ENCODE measurements around the gene DES. TPM values are rescaled to one million over a fixed set of nuclear protein-coding genes. Genes with fewer than 3 reads are reported as not detected.

DES gene
- polyA plus RNA-seq, 1 donor, result 5,382 TPM

DNA sequence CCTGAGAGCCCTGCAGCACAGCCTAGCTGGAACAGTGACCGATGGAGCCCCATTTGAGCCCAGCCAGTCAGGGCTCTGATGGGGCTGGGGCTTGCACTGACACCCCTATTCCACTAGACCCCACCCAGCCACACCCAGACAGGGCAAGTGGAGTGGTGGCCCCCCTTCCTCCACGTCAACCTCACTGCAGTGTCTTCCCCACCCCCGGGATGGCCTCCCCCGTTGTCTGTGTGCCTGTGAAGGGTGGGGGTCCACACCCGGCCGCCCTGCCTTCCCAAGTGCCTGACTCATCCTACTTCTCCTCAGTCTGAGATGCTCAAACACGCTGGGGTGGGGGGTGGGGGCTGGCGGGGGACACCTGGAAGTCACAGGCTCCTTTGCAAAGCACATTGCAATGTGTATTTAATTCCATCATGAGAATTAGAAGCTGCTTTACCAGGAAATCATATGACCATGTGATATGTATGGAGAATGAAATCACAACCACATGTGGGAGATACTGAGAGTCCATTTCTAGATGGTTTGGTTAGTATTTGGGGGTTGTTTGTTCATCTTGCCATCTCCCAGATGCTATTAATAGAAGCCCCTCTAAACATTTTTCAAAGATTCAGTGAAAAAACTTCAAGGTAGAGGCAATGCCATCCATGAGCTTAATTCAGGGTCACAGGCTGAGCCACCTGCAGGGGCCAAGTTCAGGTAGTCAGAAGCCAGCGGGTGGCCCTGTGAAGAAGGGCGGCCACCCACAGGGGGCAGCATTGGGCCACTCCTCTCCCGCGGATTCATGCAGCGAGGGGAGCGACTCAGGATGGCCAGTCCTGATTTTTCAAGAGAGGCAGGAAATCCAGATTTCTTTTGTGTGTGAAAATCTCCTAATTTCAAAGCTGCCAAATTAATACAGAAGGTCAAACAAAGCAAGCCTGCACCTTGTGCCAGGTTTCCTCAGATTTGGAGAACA is 57.8 kb downstream of the DES start:
- peak; percentile 78 for DNase-seq

Other genes starting within 250 kb of the DES start
- 1.1 TPM for gene SLC23A3, start 248.3 kb upstream of the DES start, polyA plus RNA-seq (ENCODE audit: insufficient read length)
- 39.4 TPM for gene CNPPD1, start 241.5 kb upstream of the DES start, polyA plus RNA-seq (ENCODE audit: insufficient read length)
- 42.0 TPM for gene RETREG2, start 240.1 kb upstream of the DES start, polyA plus RNA-seq (ENCODE audit: insufficient read length)
- 21.4 TPM for gene ZFAND2B, start 211.6 kb upstream of the DES start, polyA plus RNA-seq (ENCODE audit: insufficient read length)
- gene ABCB6, start 199.4 kb upstream of the DES start, polyA plus RNA-seq (ENCODE audit: insufficient read length), result 36.1 TPM
- gene ATG9A, start 188.7 kb upstream of the DES start, polyA plus RNA-seq (ENCODE audit: insufficient read length), result 35.9 TPM
- gene ANKZF1, start 188.6 kb upstream of the DES start, polyA plus RNA-seq (ENCODE audit: insufficient read length), result 29.5 TPM
- 4.4 TPM for gene GLB1L, start 172.9 kb upstream of the DES start, polyA plus RNA-seq (ENCODE audit: insufficient read length)
- gene STK16, start 172.9 kb upstream of the DES start, polyA plus RNA-seq (ENCODE audit: insufficient read length), result 17.6 TPM
- gene TUBA4B, start 165.1 kb upstream of the DES start, polyA plus RNA-seq (ENCODE audit: insufficient read length), result 0.31 TPM
- gene TUBA4A, start 164.5 kb upstream of the DES start, polyA plus RNA-seq (ENCODE audit: insufficient read length), result 112 TPM
- 97.8 TPM for gene DNAJB2, start 139.0 kb upstream of the DES start, polyA plus RNA-seq (ENCODE audit: insufficient read length)
- 0.12 TPM for gene PTPRN, start 109.0 kb upstream of the DES start, polyA plus RNA-seq (ENCODE audit: insufficient read length)
- not detected for gene RESP18, start 85.6 kb upstream of the DES start, polyA plus RNA-seq (ENCODE audit: insufficient read length)
- 40.9 TPM for gene DNPEP, start 30.5 kb upstream of the DES start, polyA plus RNA-seq (ENCODE audit: insufficient read length)
- gene SPEG, start 16.5 kb downstream of the DES start, polyA plus RNA-seq (ENCODE audit: insufficient read length), result 208 TPM
- 26.9 TPM for gene GMPPA, start 80.5 kb downstream of the DES start, polyA plus RNA-seq (ENCODE audit: insufficient read length)
- gene ASIC4, start 96.1 kb downstream of the DES start, polyA plus RNA-seq (ENCODE audit: insufficient read length), result 0.48 TPM
- 58.2 TPM for gene CHPF, start 125.4 kb downstream of the DES start, polyA plus RNA-seq (ENCODE audit: insufficient read length)
- 3.6 TPM for gene TMEM198, start 125.7 kb downstream of the DES start, polyA plus RNA-seq (ENCODE audit: insufficient read length)
- gene OBSL1, start 153.2 kb downstream of the DES start, polyA plus RNA-seq (ENCODE audit: insufficient read length), result 183 TPM
- gene INHA, start 153.9 kb downstream of the DES start, polyA plus RNA-seq (ENCODE audit: insufficient read length), result 0.97 TPM
- gene STK11IP, start 179.5 kb downstream of the DES start, polyA plus RNA-seq (ENCODE audit: insufficient read length), result 17.6 TPM
- 12.8 TPM for gene SLC4A3, start 209.3 kb downstream of the DES start, polyA plus RNA-seq (ENCODE audit: insufficient read length)

Data from hindlimb muscle (tissue), 1 donor.